ENCODE measurements around the gene DMD. TPM values are rescaled to one million over a fixed set of nuclear protein-coding genes. Genes with fewer than 3 reads are reported as not detected.

DMD gene
- total RNA-seq, 1 donor from 2014 or later, result 116 TPM

DNA sequence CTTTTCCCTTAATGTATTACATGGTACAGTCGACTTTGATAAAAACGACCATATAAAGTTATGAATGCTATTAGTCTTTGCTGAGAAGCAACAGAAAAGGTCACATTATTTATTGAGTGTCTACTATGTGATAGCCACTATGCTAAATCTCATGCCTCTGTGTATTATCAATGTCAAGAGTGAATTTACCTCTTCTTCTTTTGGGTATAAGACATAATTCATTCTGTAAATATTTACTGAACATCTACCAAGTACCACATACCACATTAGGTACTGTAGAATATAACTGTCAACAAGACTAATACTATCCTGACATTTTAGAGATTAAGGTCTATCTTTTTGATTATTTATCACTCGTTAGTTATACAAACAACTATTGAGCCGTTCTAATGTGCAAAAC lies 1870.8 kb downstream of the DMD start:
- ATAC-seq, result no peak
- no peak for DNase-seq (ENCODE audit: missing footprints)
- intact Hi-C loops (cut with DNase I), result no loop called here

DNA sequence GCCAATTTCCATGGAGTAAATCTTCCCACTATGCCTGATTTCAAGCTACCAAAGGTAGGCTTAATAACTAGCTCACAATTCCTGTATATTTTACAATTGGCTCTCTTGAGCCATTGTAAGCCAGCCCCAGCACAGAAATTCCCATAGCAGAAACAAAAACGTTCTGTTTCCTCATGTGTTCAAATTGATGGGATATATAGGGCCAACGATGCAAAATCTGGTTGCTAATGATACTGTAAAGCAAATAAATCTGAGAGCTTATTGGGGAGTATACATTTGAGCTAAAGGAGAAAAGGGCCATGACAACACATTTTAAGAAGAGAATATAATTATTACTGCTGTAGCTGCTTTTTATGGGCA lies 1872.4 kb downstream of the DMD start:
- intact Hi-C loops (cut with DNase I), result loop anchor here (10.0 kb wide), 1 partner anchor 74 kb away; no protein-coding TSS in a partner anchor
- no peak for ATAC-seq
- DNase-seq (ENCODE audit: missing footprints), result no peak

DNA sequence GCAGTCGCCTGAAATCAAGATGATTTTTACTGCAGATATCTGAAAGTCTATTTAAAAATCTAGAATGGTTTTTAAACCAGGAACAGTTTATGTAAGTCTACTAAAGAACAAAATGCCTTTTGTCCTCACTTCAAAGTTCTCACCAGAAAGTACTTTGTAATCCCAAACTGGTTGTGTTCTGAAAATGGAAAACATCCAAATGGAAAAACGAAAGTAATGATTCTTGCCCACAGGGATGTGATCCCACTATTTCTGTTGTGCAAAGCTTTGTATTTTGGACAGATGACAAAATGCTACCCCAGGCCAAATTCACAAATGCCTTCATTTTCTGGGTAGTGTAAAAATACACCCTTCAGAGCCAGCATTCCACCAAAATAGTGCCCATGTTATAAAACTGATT lies 1874.0 kb downstream of the DMD start:
- ATAC-seq (peak; percentile 46), DNase-seq (ENCODE audit: missing footprints) (no peak)
- intact Hi-C loops (cut with DNase I), result loop anchor here (10.0 kb wide), 1 partner anchor 73 kb away; no protein-coding TSS in a partner anchor

DNA sequence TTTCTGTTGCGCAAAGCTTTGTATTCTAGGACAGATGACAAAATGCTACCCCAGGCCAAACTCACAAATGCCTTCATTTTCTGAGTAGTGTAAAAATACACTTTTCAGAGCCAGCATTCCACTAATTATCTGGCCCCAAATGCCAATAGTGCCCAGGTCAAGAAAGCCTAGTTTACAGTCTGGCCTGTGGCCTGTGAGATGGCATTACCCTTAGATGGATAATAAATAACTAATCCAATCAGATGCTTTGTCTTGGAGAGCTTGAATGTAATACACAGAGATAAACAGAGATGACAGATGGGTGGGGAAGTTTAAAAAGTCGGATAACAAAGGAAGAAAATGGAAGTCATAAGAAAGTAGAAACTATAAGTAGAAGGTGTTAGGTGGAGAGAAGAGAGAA lies 1874.9 kb downstream of the DMD start:
- DNase-seq (ENCODE audit: missing footprints) (no peak), ATAC-seq (no peak)
- intact Hi-C loops (cut with DNase I), result loop anchor here (10.0 kb wide), 1 partner anchor 72 kb away; no protein-coding TSS in a partner anchor

DNA sequence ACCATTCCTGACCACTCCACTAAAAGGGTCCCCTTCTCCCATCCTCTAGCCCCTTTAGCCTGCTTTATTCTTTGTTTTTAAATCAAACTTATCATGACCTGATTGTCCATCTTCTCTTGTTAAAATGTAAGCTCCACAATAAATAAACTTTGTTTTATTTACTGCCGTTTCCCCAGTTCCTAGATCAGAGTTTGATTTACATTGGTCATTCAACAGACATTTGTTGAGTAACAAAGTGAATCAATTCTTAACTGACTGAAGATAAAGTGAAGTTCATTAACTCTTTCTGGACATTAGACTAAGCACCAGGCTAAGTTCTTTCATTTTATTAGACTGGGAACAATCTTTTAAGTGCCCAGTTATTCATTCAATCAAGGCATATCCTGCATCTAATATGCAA lies 1876.4 kb downstream of the DMD start:
- intact Hi-C loops (cut with DNase I), result loop anchor here (10.0 kb wide), 1 partner anchor 70 kb away; no protein-coding TSS in a partner anchor
- DNase-seq (ENCODE audit: missing footprints), result no peak
- ATAC-seq, result no peak

DNA sequence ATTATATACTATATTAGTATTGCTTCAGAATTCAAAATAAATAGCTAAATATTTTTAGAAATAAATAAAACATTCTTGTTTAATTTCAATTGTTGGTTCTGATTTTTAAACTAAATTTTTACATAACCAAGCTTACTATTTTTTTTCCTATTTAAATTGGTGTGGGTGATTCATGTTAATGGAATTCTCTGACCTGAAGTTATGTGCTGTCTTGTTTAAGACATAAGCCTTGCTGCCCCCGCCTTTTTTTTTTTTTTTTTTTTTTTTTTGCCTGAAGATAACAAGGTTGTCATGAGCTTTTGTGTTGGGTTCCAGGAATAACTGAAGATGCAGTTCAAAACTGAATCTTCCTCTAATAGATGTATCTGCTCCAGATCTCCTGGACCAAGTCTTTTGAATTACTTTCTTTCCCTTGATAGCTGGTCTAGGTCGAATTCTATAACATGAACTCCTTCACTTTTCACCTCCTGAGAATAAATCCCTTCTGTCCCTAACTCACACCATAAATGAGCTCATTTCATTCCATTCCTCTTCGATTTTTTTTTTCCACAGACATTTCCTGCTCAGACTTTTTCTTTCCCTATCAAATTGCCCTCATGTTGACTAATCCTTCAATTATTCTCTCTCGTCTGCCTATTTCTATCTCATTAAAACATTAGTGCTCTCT lies 1878.1 kb downstream of the DMD start:
- DNase-seq (ENCODE audit: missing footprints) (no peak), ATAC-seq (no peak)
- intact Hi-C loops (cut with DNase I), result loop anchor here (10.0 kb wide), 1 partner anchor 68 kb away; no protein-coding TSS in a partner anchor

DNA sequence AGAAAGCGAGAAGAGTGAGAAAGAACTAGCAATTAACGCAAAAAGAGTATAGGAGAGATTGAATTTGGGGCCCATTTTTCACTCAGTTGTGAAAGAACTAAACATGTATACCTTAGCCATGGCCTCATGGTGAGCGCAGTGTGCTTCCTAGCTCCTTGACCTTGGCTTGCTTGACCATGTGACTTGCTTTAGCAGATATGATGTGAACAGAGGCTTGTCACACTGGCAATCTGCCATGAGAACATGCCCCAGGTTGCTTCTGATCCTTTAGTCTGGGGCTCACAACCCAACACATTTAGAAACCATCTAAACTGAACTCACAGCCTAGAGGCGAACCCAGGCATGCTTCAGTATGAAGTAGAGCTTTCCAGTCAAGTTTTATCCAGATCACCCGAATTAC lies 1879.4 kb downstream of the DMD start:
- intact Hi-C loops (cut with DNase I), result loop anchor here (10.0 kb wide), 1 partner anchor 67 kb away; no protein-coding TSS in a partner anchor
- ATAC-seq (no peak), DNase-seq (ENCODE audit: missing footprints) (no peak)

DNA sequence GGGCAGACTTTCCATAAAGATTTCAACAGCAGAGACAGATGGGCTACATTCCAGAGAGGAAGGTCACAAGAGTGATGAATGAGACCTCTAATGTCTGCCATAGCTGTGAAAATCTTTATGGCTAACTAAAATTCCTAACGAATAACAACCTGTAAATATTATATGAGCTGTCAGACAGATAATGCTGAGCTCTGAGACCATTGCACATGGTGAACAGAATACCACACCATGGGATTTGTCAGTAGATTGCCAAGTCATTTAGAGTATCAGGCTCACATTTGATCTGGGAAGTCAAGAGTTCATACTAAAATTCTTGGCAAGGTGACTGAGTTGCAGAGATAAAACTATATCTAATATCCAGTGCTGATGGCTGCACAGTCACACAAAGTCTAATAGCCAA lies 1880.3 kb downstream of the DMD start:
- ATAC-seq (peak; percentile 57), DNase-seq (ENCODE audit: missing footprints) (no peak)
- intact Hi-C loops (cut with DNase I), result loop anchor here (10.0 kb wide), 1 partner anchor 66 kb away; no protein-coding TSS in a partner anchor

DNA sequence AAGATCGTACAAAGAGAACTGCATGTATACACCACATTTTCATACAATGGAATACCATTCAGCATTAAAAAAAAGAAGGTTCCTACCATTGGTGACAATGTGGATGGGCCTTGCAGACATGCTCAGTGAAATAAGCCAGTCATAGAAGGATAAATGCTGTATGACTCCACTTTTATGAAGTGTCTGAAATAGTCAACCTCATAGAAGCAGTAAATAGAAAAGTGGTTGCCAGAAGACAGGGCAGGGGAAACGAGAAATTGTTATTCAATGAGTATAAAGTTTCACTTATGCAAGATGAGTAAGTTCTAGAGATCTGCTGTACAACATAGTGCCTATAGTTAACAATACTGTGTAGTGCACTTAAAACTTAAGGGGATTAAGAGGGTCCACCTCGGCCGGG lies 1882.1 kb downstream of the DMD start:
- ATAC-seq, result no peak
- DNase-seq (ENCODE audit: missing footprints), result no peak
- intact Hi-C loops (cut with DNase I), result no loop called here

DNA sequence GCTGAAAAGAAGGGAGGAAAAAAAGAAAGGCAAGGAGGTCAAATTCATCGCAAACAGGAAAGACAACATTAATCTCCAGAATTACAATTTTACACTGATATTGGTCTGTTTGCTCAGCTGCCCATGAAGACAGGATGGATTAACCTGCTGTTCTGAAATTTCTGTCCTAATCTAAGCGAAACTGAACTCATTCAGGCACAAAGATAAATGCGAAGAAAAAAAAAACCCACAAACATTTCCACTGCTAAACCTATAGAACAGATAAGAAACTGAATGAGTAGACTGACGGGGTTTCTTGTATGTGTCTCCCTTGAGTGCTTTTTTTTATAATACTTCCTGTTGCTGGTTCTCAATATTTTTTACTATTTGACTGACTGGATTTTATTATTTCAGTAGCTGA lies 1887.7 kb downstream of the DMD start:
- DNase-seq (ENCODE audit: missing footprints), result no peak
- ATAC-seq, result no peak
- intact Hi-C loops (cut with DNase I), result no loop called here

DNA sequence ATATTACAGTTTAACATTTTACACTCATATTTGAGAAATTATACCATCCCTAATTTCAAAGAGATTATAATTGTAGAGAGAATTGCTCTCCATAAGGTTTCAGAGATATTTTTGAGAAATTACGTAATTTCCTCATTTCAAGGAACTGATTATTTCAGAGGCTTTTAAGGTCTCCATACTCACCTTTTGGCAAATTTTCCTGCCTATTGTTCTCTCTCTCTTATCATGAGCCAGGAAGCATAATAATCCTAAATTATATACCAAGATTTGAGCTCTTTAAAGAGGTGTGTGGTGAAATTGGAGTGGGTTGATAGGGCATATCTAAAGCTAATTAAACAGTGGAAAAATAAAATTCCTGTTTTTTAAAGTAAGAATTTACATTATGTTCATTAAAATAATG lies 1890.6 kb downstream of the DMD start:
- no peak for DNase-seq (ENCODE audit: missing footprints)
- ATAC-seq, result no peak
- intact Hi-C loops (cut with DNase I), result no loop called here

DNA sequence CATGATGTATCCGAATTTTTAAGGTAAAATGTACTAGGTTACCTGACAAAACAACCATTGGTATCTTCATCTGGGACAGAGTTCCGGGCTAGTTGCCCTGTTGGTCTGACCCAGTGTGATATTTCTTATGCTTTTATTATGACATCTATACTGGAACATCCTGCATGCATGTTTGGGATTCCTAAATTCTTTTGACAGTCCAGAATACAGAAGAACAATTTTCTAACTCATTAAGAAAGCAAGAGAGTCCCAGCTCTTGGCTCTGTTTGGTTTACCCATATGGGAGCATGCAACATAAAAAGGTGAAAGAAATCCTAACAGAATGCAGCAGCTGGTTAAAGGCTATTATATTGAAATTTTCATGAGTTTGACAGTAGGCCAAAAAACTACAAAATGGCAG lies 1891.8 kb downstream of the DMD start:
- ATAC-seq (no peak), DNase-seq (ENCODE audit: missing footprints) (no peak)
- intact Hi-C loops (cut with DNase I), result no loop called here

DNA sequence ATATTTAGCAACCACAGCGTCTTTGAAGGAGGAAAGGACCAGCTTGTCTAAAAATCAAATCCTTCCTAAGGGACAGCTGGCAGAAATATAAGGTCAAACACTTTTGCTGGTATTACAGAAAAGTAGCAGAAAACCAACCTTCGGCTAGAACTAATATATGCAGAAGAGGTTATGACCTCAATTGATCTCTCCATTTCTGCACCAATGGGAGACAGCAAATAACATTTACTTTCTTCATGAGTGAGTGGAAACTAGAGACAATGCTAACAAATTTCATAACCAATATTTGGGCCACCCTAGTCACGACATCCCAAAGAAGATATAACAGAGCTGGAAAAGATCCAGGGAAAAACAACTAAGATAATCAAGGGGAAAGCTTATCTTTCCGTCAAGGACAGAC lies 1892.5 kb downstream of the DMD start:
- DNase-seq (ENCODE audit: missing footprints), result no peak
- intact Hi-C loops (cut with DNase I), result no loop called here
- no peak for ATAC-seq

DNA sequence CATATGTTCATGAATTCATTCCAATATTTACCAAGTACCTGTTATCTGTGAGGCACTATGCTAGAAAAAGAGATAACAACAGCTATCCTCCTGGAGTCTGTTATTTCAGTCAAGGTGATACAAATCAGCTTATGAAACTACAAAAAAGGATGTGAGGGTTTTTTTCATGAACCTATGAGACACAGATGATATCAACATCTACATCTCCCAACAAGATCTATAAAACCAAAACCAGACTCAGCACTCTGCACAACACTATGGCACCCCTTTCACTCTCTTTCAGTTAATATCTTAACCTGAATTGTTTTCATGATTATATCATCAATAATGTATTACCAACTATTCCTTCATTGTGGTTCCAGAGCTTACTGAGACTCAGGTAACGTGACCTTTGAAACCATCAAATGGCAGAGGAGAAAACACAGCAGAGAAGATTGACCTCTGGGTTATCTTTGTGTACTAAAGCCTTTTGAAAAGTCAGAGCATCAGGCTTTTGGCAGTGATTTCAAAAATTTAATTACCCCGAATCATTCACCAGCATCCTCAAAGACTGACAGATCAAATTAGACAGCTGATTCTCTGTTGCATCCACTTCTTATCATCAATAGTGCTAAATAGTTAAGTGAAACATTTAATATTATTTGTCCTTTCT lies 1894.9 kb downstream of the DMD start:
- no peak for DNase-seq (ENCODE audit: missing footprints)
- intact Hi-C loops (cut with DNase I), result no loop called here
- no peak for ATAC-seq

DNA sequence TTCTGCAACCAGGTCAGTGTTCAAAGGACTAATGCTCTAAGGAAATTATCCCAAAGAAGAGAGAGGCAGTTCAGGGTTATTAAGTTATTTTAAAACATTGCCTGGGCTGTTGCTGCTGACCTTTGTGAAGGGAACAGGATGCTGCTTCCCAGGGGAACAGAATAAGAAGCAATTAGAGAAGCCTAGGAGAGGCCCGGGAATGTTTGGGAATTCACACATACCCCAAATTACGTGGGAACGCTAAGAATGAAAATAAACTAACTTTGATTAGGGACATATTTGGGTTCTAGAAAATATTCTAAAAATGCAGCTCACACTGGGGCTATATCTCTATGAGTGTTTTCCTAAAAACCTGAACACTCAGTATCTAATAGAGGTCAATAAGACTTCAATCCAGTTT lies 1896.4 kb downstream of the DMD start:
- ATAC-seq (peak; percentile 75), DNase-seq (ENCODE audit: missing footprints) (no peak)
- intact Hi-C loops (cut with DNase I), result no loop called here

DNA sequence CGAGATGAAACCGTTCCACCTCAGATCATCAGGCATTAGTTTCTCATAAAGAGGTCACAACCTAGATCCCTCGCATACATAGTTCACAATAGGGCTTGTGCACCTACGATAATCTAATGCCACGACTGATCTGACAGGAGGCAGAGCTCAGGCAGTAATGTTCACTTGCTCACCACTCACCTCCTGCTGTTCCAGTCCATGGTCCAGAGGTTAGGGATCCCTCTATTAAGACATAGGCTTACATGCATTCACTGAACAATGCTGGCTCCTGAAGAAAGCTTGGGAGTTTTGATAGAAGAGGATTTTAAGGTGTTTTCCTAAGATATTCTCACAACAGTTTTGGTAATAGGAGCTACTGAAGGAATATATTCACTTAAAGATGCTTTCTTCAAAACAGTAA lies 1903.4 kb downstream of the DMD start:
- intact Hi-C loops (cut with DNase I), result no loop called here
- no peak for ATAC-seq
- DNase-seq (ENCODE audit: missing footprints), result no peak

DNA sequence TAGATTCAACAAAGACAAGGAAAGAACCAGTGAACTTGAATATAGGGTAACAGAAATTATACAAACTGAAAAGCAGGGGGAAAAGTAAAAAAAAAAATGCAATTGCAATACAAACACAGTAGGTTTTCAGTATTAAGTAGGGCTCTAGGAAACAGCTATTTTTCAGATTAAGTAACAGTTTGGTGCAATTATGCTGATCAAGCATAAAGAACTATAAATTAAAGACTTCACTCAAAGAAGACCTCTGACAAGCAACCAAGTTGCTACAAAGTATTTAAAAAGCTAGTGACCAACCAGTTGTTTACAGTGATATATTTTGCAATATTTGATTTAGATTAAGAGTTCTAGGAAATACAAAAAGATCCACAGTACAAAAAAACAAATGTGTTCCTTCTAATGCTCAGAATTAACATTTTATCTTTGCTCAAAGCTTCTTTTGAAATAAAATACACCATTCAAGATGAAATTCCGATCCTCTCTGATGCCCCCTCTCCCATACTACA lies 1908.7 kb downstream of the DMD start:
- DNase-seq (ENCODE audit: missing footprints) (no peak), ATAC-seq (no peak)
- intact Hi-C loops (cut with DNase I), result no loop called here

DNA sequence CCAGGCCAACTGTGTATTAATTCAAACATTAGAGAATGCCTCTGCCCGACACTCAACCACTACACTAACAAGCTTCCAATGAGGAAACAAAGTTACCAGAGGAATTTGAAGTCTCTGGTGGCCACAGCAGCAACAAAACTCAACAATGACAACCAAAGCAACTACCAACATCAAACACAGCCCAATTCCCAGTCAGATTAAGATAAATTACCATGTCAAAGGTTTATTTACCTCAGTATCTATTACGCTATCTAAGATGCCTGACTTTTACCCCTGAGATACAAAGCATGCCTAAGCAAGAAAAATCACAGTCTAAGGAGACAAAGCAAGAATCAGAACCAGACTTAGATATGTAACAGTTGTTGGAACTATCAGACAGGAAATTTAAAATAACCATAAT lies 1909.4 kb downstream of the DMD start:
- ATAC-seq (no peak), DNase-seq (ENCODE audit: missing footprints) (no peak)
- intact Hi-C loops (cut with DNase I), result no loop called here

DNA sequence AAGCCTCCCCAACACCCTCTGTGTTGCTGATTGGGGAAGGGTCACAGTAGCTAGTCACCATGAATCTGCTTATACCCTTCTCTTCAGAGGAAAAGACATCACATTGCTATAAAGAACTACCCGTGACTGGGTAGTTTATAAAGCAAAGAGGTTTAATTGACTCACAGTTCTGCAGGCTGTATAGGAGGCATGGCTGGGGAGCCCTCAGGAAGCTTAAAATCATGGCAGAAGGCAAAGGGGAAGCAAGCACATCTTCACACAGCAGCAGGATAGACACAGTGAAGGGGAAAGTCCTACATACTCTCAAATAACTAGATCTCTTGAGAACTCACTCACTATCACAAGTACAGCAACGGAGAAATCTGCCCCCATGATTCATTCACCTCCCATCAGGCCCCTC lies 1910.1 kb downstream of the DMD start:
- ATAC-seq (no peak), DNase-seq (ENCODE audit: missing footprints) (no peak)
- intact Hi-C loops (cut with DNase I), result no loop called here

DNA sequence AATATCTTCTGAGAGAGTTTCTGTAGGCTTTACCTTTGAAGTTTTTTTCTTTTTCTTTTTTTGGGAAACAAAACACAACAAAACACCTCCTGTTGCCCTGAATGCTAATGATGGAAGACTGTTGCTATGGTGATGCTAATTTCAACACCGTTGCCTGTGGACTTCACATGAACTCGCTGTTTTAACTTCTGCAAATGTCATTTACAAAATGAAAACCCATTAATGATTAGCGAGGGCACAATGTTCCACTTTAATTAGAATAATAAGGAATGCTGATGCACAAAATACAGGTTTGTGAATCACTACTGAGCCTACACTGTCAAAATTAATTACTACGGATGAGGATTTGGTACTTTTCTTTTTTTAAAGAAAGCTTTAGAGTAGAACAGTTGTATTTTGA lies 1912.4 kb downstream of the DMD start:
- intact Hi-C loops (cut with DNase I), result no loop called here

More for the DNA sequence above, 1912.4 kb downstream of the DMD start:
- ATAC-seq (no peak), DNase-seq (ENCODE audit: missing footprints) (no peak)
